Tibial artery (tissue), 4 donors: ENCODE measurements around the gene EYS.

ENCODE experiments used
- DNase-seq, 2 donors: peaks; one replicate each; pipeline ENCODE4 v3.0.0-alpha.2; 2019
- H3K27ac ChIP-seq, 2 donors: fragments of 200-600 bp; sonication (generic) in 1 of 2; 1 replicate in 1 of 2; 2 replicates in 1 of 2; pipeline ENCODE4 v1.5.1; 2018 to 2019; ENCODE audit warnings: mild to moderate bottlenecking in 1 of 2
- H3K27me3 ChIP-seq, 2 donors: fragments of 200-600 bp; sonication (generic) in 1 of 2; one replicate each; pipeline versions ENCODE4 v1.5.1 to v1.6.0; 2016 to 2019
- H3K36me3 ChIP-seq, 3 donors: fragments of 200-600 bp; sonication (generic) in 2 of 3; one replicate each; pipeline ENCODE4 v1.5.1; 2016 to 2019; ENCODE audit warnings: mild to moderate bottlenecking in 2 of 3
- H3K4me1 ChIP-seq, 4 donors: fragments of 200-600 bp; sonication (generic) in 2 of 4; 1 replicate in 3 of 4; 2 replicates in 1 of 4; pipeline ENCODE4 v1.5.1; 2016 to 2019
- H3K4me3 ChIP-seq, 2 donors: fragments of 200-600 bp; sonication (generic) in 1 of 2; 1 replicate in 1 of 2; 2 replicates in 1 of 2; pipeline ENCODE4 v1.5.1; 2018 to 2019; ENCODE audit warnings: mild to moderate bottlenecking in 2 of 2
- H3K9me3 ChIP-seq, 3 donors: fragments of 200-600 bp; sonication (generic) in 1 of 3; one replicate each; pipeline ENCODE4 v1.5.1; 2016 to 2019
- CTCF ChIP-seq, 2 experiments: fragments of 200-600 bp in 1 of 2; fragments of 450-650 bp in 1 of 2; IDR thresholded peaks; one replicate each; pipeline ENCODE4 v1.5.1; 2017 to 2019; ENCODE audit warnings: antibody characterized with exemption in 2 of 2, mild to moderate bottlenecking in 1 of 2, moderate library complexity in 1 of 2
- intact Hi-C: fragments of 100-400 bp; cut with DNase I; formaldehyde crosslinking; loops from one replicate; pipeline ENCODE4 v1.15.0; 2023; ENCODE audit warnings: low total_unique reads

EYS gene

DNA sequence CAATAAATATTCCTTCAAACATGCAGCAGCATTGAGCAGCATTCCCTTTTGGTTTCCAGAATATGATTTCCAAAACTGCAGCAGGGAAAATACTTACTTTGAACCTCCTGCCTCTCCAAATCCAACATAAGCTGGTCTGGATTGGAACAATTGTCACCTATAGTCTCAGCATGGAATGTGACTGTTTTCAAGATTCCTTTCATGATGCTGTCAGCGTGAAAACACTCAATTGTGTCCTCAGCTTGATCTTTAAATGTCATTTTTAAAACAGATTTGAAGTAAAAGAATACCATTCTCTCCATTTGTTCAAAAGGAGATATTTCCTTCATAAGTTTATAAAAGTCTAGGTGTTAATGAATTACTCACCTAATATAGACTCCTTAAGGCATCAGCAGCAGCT is 993.9 kb downstream of the EYS start:
- intact Hi-C loops: no loop called here
- Histone ChIP-seq H3K4me1 (no peaks in the 10 kb centered on the region), H3K4me3 (no peak overlapping the region), H3K27me3 (no peaks in the 10 kb centered on the region), H3K27ac (no peak overlapping the region), H3K9me3 (no peaks in the 10 kb centered on the region), H3K36me3 (no peaks in the 10 kb centered on the region)
- no peak for TF ChIP-seq CTCF (IDR thresholded peaks at IDR 0.05)
- no peak for DNase-seq

- Histone ChIP-seq H3K27me3 (no peaks in the 10 kb centered on the region), H3K9me3 (no peaks in the 10 kb centered on the region), H3K4me3 (no peak overlapping the region), H3K4me1 (no peaks in the 10 kb centered on the region), H3K27ac (no peak overlapping the region), H3K36me3 (no peaks in the 10 kb centered on the region)
- TF ChIP-seq CTCF (IDR thresholded peaks at IDR 0.05): no peak
- intact Hi-C loops: no loop called here
- DNase-seq: no peak
Observed at GRCh38 chr6:64712606-64713005, 994.4 kb downstream of the EYS start.

DNA sequence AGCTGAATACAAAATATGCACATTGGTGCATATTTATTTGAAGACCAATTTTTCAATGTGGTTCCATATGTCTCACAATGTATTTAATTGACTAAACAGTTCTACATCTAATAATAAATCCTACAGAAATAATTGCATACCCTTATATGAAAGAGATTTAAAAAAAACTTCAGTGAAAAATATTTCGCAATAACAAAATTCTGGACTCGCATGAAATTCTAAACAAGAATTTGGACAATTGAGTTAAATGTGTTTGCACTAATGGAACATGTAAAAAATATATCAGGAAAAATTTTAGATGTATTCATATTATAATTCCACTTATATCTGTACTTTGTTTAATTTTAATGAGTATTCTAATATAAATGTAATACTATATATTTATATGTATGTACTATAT is 1003.1 kb downstream of the EYS start:
- no peaks in the 10 kb centered on the region for H3K4me1 ChIP-seq
- TF ChIP-seq CTCF (IDR thresholded peaks at IDR 0.05): no peak
- no peaks in the 10 kb centered on the region for H3K36me3 ChIP-seq
- no peaks in the 10 kb centered on the region for H3K27me3 ChIP-seq
- H3K27ac ChIP-seq: no peak overlapping the region
- no peak overlapping the region for H3K4me3 ChIP-seq
- intact Hi-C loops: no loop called here
- H3K9me3 ChIP-seq: no peaks in the 10 kb centered on the region
- no peak for DNase-seq

- DNase-seq: no peak
- no peaks in the 10 kb centered on the region for H3K27me3 ChIP-seq
- no peak overlapping the region for H3K4me3 ChIP-seq
- H3K4me1 ChIP-seq: no peaks in the 10 kb centered on the region
- H3K9me3 ChIP-seq: peaks cover 0 to 5% (median 0%) of the 10 kb centered on the region in 3 donors
- intact Hi-C loops: no loop called here
- TF ChIP-seq CTCF (IDR thresholded peaks at IDR 0.05): no peak
- no peaks in the 10 kb centered on the region for H3K36me3 ChIP-seq
- no peak overlapping the region for H3K27ac ChIP-seq
Observed at GRCh38 chr6:64696053-64696452, 1011.0 kb downstream of the EYS start.

- no peaks in the 10 kb centered on the region for H3K27me3 ChIP-seq
- no peak for DNase-seq
- H3K9me3 ChIP-seq: peaks cover 0 to 5% (median 0%) of the 10 kb centered on the region in 3 donors
- H3K36me3 ChIP-seq: no peaks in the 10 kb centered on the region
- H3K4me3 ChIP-seq: no peak overlapping the region
- TF ChIP-seq CTCF (IDR thresholded peaks at IDR 0.05): no peak
- H3K4me1 ChIP-seq: no peaks in the 10 kb centered on the region
- H3K27ac ChIP-seq: no peak overlapping the region
- intact Hi-C loops: no loop called here
Observed at GRCh38 chr6:64694356-64694755, 1012.7 kb downstream of the EYS start.

DNA sequence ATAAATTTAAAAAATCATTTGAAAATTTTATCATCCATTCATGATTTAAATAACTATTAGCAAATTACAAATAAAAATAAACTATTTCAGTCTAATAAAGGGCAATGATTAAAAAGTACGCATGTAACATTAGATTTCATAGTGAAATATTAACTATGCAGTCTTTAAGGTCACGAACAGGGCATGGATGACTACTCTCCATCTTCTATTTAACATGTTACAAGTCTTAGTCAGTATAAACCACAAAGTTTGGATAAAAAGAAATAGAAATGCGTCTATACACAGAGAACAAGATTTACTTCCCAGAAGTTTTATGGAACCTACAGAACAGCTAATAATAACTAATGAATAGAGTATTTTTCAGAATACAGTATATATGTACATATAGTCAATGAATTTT is 1016.0 kb downstream of the EYS start:
- DNase-seq: no peak
- intact Hi-C loops: no loop called here
- no peak for TF ChIP-seq CTCF (IDR thresholded peaks at IDR 0.05)
- H3K27ac ChIP-seq: no peak overlapping the region
- no peaks in the 10 kb centered on the region for H3K4me1 ChIP-seq
- H3K4me3 ChIP-seq: no peak overlapping the region
- no peaks in the 10 kb centered on the region for H3K36me3 ChIP-seq
- H3K27me3 ChIP-seq: no peaks in the 10 kb centered on the region
- peaks cover 0 to 5% (median 0%) of the 10 kb centered on the region in 3 donors for H3K9me3 ChIP-seq
